ENCODE measurements around the gene CFAP61.
"Not testable (repeated sequence)": the region's sequence is repeated elsewhere in the genome, so short reads cannot be mapped to it uniquely, and the experiment has no call there.

DNA sequence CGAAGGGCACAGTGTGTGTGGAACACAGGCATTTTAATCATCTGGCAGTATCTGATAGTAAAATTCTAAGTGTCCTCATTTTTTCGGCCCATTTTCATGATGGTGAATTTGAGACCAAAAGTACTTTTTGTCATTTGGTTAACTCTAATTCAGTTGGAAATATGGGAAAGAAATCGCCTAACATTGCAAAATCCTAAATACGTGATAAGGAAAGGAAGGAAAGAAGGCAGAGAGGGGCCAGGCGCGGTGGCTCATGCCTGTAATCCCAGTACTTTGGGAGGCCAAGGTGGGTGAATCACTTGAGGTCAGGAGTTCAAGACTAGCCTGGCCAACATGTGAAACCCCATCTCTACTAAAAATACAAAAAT is 48.4 kb upstream of the CFAP61 start:
- TF ChIP-seq, protein P1, sequence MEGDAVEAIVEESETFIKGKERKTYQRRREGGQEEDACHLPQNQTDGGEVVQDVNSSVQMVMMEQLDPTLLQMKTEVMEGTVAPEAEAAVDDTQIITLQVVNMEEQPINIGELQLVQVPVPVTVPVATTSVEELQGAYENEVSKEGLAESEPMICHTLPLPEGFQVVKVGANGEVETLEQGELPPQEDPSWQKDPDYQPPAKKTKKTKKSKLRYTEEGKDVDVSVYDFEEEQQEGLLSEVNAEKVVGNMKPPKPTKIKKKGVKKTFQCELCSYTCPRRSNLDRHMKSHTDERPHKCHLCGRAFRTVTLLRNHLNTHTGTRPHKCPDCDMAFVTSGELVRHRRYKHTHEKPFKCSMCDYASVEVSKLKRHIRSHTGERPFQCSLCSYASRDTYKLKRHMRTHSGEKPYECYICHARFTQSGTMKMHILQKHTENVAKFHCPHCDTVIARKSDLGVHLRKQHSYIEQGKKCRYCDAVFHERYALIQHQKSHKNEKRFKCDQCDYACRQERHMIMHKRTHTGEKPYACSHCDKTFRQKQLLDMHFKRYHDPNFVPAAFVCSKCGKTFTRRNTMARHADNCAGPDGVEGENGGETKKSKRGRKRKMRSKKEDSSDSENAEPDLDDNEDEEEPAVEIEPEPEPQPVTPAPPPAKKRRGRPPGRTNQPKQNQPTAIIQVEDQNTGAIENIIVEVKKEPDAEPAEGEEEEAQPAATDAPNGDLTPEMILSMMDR (conservative IDR thresholded peaks at IDR 0.05), result not testable (repeated sequence)
- not testable (repeated sequence) for TF ChIP-seq ZFX (IDR thresholded peaks at IDR 0.05)

All from C4-2B (cell line).